ENCODE measurements around the gene NID2.

DNA sequence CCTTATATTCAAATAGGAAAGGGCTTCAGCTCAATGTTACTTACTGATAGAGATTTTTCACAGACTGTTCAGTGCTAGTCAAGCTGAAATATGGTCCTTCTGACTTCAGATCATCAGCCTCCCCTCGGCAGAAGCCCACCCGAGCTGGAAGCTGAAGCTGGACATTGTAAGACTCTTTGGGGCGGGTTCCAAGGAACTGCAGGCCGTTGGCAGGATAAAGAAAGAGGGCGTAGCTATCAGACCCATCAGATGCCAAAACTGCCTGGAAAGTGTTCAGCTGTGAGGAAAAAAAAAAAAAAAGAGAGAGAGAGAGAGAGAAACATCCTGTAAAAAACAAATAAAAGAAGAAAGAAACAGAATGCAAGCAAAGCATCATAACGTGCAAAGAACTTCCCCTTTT is 8.8 kb downstream of the NID2 start:
- TF ChIP-seq, protein P1, sequence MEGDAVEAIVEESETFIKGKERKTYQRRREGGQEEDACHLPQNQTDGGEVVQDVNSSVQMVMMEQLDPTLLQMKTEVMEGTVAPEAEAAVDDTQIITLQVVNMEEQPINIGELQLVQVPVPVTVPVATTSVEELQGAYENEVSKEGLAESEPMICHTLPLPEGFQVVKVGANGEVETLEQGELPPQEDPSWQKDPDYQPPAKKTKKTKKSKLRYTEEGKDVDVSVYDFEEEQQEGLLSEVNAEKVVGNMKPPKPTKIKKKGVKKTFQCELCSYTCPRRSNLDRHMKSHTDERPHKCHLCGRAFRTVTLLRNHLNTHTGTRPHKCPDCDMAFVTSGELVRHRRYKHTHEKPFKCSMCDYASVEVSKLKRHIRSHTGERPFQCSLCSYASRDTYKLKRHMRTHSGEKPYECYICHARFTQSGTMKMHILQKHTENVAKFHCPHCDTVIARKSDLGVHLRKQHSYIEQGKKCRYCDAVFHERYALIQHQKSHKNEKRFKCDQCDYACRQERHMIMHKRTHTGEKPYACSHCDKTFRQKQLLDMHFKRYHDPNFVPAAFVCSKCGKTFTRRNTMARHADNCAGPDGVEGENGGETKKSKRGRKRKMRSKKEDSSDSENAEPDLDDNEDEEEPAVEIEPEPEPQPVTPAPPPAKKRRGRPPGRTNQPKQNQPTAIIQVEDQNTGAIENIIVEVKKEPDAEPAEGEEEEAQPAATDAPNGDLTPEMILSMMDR (IDR thresholded peaks at IDR 0.05), result no peak
- TF ChIP-seq POLR2A (IDR thresholded peaks at IDR 0.05), result no peak
